Ramos (cell line): ENCODE measurements around the gene CFAP141.

Source experiments
- in situ Hi-C: fragments of 300-500 bp; cut with MboI; formaldehyde crosslinking; loops from one replicate; pipeline ENCODE4 v1.14.3; 2022; ENCODE audit warnings: low sequenced_read_pairs; ENCODE audit not compliant: unreplicated experiment

The CFAP141 gene

DNA sequence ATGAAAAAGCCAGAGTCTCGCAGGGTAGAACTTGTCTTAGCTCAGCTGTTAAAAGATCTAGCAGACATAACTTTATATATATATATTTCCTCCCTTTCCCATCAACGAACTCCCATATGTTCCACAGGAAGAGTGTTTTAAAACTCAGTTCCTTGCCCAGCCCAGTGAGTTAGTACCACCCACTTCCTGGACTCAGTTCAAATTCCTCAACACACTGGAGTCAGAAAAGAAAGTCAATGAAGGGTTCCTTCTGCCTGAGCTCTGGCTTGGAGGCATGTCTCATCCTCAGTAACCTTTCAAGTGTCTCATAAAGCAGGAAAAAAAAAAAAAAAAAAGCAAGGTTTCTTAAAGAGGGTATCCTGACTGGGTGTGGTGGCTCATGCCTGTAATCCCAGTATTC is 29.8 kb downstream of the CFAP141 start:
- in situ Hi-C loops: no loop called here

DNA sequence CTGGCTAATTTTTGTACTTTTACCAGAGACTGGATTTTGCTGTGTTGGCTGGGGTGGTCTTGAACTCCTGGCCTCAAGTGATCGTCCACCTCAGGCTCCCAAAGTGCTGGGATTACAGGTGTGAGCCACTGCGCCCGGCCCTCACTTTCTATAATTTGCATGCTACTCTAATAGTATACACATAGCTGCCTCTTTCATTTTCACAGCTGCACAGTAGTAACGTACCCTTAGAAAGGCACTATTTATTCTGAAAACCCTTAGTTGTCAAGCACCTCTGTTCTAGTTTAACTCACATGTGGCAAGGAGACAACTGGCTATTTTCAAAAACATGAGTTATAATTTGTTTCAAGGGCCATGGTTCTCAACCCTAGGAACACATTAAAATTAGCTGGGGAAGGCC is 31.5 kb downstream of the CFAP141 start:
- in situ Hi-C loops: no loop called here

DNA sequence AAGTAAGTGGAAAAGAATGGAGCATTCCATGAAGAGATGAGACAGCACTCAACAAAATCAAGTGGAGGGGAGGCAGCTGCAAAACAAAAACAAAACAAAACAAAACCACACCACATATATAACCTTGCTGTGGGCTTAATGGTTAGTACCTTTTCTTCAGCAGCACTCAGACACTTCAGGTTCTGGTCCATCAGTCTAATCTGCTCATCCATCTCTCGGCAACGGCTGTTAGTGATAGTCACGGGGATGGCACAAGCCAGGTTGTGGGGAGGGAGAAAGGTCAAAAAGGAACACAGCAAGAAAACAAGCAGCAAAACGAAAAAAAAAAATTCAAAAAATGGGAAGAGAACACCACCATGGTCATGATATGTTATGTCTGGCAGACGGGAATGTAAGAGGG is 34.3 kb downstream of the CFAP141 start:
- in situ Hi-C loops: no loop called here

DNA sequence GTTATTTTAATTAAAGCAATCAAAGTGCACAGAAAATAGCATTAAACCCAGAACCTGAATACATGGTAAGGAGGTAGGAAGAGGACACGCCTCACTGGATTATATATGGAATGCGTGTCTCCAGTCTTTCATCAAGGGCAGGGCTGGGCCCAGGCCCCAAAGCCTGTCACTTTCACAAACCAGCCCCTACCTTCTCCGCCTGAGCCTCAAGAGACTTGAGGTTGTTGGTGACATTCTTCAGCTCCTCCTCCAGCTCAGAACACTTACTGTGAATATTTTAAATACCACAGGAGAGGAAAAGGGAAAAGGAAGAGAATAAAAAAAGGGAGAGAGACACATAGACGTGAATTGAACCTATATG is 34.9 kb downstream of the CFAP141 start:
- in situ Hi-C loops: no loop called here

DNA sequence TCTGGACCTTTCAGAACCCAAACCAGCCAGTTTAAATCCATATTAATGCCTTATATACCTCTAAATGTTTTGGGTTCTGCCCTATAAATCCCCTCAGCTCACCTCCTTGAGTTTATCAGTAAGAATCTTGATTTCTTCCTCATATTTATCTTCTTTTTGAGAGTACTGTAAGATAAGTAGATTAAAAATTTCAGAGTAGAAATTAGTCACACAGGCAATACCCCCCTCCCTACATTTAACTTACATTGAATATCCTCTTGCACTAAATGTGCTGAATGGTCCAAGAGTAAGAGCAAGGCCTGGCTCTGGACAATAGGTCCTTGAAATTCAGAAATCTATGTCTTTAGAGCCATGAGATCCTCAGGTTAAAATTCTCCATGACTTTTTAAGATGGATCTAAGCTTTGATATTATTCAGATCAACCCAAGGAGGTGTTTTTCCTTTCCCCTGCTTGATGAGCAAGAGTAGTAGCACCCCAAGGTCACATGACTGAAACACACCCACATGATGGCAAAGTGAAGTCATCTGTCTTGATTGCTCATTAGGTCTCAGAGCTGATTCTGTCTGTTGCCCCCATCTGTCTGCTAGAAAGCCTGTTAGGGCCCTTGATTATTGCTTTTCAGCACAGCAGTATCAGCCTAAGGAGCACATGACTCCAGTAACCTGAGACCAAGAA is 35.4 kb downstream of the CFAP141 start:
- in situ Hi-C loops: no loop called here

DNA sequence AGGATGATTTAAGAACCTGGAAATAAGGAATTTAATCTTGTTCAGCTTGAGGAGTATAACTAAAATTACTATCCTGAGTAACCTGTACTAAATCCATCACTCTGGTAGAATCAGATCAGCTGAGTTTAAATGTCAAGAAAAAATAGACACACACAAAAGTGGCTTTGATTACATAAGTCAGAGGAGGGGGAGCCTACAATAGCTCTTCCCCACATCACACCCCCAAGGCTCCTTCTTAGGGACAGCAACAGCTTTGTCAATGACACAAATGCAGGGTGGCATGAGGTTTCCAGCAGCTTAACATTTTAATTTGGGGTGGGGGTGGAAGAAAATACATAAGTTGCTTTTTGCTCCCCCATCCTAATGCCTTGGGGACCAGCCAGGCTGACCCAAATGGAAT is 38.7 kb downstream of the CFAP141 start:
- in situ Hi-C loops: no loop called here

DNA sequence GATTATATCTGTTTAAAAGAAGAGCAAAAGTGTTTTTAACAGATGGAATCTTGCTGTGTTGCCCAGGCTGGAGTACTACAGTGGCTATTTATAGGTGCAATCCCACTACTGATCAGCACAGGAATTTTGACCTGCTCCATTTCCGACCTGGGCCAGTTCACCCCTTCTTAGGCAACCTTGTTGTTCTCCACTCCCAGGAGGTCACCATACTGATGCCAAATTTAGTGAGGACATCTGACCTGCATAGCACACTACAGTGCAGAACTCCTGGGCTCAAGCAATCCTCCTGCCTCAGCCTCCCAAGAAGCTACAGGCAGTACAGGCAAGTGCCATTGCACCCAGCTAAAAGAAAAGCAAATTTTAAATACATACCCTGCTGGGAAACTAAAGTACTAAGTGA is 39.9 kb downstream of the CFAP141 start:
- in situ Hi-C loops: no loop called here

DNA sequence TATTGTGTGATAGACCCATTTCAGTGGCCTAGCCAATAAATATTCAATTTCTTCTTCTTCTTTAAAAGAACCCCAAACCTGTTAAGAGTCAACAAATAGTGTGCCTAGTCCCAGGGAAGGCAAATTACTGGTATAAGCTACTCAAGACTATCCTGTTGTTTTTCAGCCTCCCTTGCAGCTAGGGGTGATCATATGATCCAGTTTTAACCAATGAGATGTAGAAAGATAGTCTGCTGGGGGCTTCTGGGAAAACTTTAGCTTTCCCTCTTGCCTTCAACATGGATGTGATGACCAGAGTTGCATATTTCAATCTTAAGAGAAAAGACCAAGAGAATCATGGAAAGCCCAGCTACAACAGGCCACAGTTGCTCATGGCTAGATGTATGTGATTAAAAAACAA is 46.6 kb downstream of the CFAP141 start:
- in situ Hi-C loops: no loop called here

DNA sequence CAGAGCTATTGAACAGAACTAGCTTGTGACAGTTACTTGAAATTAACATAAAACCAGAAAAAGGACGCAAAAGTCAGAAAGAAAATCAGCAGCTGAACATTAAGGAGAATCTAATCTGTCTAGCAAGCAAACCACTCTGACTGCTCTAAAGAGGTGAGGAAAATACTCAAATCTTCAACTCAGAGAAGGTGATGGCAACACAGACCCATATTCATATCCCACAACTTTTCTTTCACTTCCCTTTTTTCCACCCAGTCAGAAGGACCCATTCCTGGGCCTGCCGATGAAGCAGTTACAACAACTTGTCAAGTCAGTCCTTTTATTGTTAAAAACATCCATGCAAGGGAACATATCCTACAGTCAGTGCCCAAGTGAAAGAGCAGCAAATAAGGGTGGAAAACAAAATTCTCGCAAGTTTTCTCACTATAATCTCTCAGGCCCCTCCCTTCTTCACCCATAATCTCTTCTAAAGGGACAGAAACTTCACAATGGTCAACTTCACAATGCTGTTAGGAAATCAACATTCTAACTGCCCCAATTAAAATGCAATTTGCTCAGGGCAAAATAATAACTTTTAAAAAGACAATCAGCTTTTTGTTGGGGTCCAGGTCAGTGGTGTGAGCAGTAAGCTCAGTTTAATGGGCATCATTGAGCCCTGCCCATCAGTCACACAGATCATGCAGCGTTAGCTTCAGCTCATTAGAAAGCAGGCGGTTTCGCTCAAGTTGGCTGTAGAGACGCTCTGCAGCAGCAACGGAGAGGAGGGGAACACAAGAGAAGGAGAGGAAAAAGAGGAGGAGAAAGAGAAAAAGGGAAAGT is 47.6 kb downstream of the CFAP141 start:
- in situ Hi-C loops: no loop called here

DNA sequence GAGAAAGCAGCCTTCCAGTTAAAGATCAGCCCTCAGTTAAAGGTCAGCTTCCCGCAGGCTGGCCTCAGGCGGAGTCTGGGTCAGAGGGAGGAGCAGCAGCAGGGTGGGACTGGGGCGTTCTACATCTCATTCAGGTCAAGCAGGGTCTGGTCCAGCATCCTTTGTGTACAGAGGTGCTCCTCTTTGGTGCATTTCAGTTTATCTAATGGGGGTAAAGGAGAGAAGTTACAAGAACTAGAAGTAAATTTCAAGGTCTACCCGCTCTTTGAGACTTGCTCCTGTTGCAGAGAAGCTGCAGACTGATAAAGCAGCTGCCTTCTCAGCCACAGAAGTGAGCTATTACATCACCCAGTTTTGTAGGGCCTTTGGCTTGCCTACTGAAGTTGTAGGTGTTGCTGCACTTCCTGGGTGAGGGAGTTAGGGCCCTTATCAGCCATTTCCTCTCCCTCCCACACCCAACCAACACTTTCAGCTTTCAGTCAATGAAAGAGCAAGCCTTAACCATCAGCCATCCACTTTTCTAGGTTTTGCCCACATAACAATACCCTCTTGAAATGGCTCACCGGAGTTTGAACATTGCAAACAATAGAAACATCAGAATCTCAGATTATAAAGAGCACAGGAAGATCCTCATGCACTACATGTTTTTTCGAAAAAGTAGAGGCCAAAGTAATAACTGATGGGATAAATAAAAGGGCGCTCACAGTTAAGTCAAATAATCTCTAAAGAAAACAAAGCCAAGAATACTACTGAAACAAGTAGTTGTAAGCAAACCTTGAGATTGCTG is 48.4 kb downstream of the CFAP141 start:
- in situ Hi-C loops: no loop called here

DNA sequence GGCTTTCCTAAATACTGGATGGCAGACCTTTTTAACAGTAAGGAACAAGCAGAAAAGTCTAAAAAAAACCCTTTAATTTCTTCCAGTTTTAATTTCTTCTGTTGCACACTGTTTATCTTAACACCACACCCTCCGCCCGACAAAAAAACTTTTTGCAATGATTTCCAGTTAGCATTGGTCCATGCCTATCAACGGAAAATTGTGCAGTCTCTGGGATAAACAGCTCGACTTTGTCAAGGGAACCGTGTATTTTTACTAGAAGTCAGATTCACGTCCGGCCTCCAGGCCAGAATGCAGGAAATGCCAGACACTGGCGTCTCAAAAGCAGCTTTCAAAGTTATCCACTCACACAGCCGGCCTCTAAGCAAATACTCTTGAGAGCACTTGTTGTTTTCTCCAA is 50.9 kb downstream of the CFAP141 start:
- in situ Hi-C loops: no loop called here

DNA sequence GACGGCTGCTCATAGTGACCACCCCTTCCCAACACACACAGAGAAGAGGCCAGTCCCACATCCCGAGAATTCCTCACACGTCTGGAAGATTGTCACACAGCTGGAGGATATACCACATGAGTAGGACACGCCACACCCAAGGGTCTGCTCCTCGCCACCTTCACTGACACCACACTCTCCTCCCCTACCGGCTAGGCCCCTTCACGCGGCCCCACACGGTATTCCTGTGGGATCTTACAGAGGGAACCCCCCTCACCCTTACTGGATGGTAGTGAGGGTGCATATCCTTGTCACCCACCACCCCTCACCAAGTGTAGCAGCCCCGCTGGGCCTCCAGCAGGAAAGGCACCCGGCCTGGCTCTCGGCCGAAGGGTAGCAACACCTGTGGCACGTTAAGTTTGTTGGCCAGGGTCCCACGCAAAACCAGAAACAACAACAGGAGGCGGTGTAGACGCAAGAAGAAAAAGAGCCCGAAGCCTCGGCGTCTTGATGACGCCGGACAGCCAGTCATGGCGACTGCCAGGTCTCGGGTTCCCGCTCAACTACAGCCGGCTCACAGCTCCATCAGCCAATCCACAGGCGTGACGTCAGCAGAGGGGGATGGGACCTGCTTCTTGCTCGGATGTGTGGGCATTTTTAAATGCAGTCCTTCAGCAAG is 51.5 kb downstream of the CFAP141 start, which contains the start of gene NUP210L:
NUP210L (minus strand) TSS at position 540 of the 658 bp plus-strand sequence.
- in situ Hi-C loops: no loop called here

DNA sequence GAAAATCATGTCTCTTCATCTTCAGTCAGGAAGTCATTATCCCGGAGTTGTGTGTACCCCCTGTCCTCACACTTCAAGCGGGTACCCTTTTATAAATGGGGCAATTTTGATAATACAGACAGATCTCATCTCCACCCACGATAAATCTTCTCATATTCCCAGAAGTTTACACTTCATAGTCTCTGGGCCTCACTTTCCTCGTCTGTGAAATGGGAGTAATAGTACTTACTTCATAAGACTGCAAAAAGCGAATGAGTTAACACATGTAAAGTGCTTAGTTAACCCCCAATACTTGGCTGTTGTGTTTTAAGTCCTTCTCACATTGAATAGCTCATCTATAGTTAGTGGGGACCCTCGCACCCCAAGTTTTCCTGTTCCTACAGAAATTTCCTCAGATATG is 52.1 kb downstream of the CFAP141 start:
- in situ Hi-C loops: no loop called here

DNA sequence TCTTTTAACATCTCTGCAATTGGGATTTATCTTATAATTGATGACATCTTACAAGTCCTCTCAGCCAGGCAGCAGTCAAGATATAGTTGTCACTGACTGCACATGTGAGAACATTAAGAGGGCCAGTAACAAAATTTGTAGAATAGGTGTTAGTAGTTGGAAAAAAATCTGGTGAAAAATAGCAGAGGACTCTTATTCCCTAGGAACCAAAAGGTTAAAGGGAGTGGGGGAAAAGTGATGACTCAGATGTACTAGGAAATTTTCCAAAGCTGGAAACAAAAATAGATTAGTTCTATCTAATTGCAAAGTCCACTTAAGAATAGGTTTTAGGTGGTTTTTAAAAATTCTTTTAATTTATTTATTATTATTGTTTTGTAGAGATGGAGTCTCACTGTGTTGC is 54.8 kb downstream of the CFAP141 start:
- in situ Hi-C loops: no loop called here
